ENCODE results near the gene NLRP9.

The NLRP9 gene

GRCh38 chr19:55686311-55687050, 51.7 kb downstream of the NLRP9 start:
- no peak for DNase-seq

DNA sequence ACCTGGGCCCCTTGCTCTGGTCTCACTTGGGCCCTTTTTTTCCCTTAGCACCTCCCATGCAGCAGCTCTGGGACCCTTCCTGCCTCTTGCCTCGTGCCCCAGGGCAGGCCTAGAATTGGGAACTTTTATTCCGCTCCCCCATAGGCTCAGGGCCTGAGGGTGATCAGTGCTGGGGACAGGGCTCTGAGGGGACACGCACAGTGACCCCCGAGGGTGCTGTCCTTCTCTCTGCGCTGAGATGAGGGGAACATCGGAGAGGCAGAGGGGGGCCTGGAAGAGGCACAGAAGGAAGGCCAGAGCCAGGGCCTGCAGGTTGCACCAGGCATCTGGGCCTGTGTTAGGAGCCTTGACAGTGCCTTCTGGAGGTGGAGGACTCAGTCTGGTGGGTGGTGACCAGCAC, 52.4 kb downstream of the NLRP9 start:
- DNase-seq, result no peak

- no peak for DNase-seq
These were observed 53.1 kb downstream of the NLRP9 start for GRCh38 chr19:55684946-55685681.

- no peak for DNase-seq
These were observed 54.5 kb downstream of the NLRP9 start for GRCh38 chr19:55683449-55684261.

GRCh38 chr19:55681131-55682092, 56.8 kb downstream of the NLRP9 start:
- no peak for DNase-seq

DNA sequence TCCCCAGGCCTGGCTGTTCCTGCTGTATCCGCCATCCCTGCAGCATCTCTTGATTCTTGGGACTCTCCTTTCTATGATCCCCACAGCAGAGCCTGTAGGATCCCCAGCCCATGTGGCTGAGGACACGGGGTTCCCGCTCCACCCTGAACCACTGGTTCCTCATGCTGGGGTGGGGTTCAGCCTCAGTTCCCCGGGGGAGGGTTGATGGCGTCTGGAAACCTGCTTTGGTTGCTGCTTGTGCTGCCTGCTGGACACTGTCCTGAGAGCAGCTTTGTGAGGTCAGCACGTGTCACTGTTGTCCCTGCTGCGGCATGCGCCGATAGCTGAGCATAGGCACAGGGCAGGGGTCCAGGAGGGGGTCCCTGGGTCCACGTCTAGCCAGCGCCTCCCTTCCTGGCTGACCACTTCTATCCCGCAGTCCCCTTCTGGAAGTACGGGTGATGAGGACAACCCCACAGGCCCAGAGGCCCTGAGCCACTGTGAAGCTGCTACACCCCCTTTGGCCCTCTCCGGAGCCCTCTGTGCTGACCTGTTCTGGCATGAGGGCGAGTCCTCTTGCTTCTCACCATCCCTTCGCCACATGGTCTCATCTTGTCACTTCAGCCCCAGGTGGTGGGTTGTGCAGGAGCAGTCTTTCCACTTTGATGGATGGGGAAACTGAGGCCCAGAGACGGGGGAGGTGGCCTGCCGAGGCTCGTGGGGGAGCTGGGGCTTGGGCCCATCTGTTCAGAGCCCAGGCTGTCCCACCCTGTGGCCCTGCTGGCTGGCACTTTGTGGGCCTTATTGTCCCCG, 57.7 kb downstream of the NLRP9 start:
- no peak for DNase-seq

DNA sequence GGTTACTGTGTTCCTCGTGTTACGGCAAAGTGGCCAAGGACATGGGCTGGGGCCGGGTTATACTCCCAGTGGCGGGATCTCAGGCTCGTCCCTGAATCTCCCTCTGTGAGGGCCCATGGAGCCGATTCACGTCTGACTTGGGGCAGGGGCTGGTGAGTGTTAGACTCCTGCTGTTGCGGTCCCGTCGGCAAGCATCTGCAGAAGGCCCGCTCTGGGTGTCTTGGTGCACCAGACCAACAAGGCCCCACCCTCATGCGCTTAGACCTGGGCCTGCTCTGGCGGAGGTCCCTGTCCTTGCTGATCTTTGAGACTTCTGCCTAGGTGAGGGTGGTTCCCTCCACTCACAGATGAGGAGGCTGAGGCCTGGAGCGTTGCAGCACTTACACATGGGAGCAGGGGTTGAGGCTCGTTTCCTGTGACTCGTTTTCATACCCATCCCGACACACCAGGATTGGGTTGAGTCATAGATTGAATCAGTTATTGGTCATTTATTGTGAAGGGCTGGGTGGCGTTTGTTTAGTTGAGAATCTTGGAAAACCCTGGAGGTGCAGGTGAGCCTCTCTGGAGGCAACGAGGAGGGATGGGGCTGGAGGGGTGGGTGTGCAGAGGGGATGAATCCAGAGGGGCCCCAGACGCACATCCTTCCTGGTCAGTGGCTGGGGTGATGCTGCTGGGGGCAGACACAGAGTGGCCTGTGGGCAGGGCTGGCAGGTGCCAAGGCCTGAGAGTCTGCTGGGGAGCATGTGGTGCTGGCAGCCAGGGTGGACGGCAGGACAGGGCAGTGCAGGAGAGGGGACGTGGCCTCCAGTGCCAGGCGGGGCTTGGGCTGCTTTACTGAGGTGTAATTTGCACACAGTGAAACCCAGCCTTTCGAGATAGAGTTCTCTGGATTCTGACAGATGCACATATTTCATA, 58.6 kb downstream of the NLRP9 start:
- DNase-seq, result no peak

GRCh38 chr19:55678121-55678671, 60.0 kb downstream of the NLRP9 start:
- DNase-seq, result no peak

GRCh38 chr19:55677572-55678028, 60.6 kb downstream of the NLRP9 start:
- DNase-seq, result no peak

DNA sequence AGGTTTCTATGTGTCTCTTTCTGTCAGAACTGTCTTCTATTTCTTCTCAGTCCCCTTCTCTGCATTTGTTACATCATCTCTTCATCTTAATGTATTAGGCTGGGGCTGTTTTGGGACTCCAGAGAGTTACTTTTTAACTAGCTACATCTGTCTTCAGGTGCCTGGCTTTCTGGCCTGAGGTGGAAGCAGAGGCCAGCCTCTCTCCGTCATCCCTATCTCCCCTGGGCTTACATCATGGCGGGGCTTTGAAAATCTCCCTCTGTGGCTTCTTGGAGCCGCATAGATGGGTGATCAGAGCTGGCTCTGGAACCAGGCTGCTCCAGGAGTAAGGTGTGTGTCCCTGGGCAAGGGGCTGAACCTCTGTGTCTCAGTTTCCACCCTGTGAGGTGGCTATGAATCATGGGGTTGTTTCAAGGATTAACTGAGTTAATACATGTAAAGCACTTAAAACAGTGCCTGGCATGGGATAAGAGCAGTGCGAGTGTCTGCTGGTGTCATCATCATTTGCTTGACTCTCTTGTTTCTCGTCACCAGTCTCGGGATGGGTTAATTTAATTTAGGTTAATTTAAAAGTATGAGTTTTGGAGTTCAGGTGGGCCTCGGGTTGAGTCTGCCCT, 61.2 kb downstream of the NLRP9 start:
- no peak for DNase-seq

DNA sequence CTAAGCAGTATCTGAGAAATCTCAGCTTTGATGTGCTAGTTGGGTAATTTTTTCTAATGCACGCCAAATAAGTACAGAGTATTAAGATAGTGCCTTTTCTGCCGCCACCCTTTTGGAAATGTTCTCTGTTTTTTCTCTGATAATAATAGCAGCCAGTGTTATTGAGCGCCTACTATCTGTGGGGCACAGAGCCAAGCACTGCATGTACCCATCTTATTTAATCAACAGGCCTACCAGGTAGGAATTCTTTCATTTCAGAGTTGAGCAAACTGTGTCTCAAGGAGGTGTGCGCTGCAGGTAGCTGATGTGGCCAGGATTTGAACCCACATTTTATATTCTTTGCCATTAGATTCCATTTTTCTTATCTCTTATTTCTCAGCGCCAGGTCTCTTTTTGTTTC, 61.8 kb downstream of the NLRP9 start:
- no peak for DNase-seq

DNA sequence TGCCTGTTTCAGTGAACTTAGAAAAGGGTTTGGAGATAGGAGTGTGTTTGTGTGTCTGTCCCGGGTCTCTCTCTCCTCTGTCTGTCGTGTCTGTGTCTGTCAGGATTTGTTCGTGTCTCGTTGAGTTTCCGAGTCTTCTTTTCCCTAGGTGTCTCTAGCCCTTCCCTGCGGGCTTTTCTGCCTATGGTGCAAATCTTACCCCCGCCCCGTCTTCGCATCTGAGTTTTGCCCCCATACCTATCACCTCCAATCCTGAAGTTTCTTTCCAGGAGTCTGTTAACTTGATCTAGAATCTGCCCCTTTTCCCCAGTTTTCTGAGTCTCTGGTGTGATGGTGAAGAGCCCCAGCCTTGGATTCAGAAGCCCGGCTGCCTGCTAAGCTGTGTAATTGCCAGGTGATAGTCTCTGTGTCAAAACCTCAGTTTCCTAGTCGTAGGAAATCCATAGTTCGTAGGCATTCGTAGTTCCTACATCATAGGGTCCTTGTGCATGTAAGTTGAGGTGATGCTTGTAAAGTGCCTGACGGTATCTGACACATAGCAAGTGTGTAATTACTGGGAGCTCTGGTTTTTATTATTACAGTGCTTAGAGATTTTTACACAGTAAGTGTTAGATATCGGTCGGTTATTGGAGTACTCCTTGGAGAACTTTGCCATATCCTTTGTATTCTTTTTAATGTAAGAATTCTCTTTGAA, 62.4 kb downstream of the NLRP9 start:
- no peak for DNase-seq

- peak; percentile 86 for DNase-seq
These were observed 63.2 kb downstream of the NLRP9 start, which contains the start of gene EPN1 for GRCh38 chr19:55674841-55675660. TSS of gene EPN1 (plus strand) at chr19:55675226. CDS start at chr19:55678628, 3,402 bp downstream.

DNA sequence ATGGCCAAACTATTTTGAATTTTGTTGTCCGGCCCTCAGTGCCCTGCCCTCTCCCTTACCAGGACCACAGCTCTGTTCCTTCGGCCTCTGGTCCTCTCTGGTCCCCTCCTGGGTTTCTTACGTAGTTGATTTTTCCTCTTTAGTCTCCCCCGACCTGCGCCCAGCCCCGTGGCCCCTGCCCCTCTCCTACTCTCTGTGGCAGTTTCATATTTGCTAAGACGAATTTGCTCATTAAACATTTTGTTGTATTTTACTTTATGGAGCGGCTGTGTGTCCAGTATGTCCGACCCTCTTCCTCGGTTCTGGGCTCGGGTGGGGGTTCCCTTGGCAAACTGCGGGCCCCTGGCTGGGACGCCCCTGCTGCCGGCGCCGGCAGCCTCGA, 63.8 kb downstream of the NLRP9 start:
- no peak for DNase-seq

DNA sequence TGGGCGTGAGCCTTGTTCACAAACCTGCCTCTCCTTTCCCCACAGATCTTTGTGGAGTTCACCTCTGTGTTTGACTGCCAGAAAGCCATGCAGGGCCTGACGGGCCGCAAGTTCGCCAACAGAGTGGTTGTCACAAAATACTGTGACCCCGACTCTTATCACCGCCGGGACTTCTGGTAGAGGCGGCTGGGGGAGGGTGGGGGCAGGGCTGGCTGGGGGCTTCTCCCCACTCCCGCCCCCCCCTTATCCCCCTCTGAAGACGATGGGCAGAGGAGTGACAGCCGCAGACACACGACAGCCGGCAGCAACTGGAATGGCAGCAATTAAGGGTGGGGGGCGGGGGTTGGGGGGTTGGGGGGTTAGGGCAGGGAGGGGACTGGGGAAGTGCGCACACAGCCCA, 64.3 kb downstream of the NLRP9 start:
- DNase-seq, result no peak

GRCh38 chr19:55673465-55673864, 64.7 kb downstream of the NLRP9 start:
- DNase-seq, result no peak

GRCh38 chr19:55672418-55672817, 65.8 kb downstream of the NLRP9 start:
- DNase-seq, result no peak

DNA sequence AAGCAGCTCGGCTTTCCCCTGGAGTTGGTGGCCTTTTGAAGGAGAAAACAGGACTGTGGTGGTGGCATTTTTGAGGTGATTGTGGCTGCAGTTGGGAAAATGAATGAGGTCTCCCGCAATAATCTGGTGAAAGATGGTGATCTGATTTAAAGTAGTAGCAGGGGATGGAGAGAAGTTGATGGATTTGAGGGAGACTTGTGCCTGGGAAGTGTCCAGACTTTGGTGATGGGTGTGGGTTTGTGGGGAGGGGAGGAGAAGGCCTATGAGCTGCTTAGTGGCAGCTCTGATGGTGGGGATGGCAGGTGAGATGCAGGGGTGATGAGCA, 67.2 kb downstream of the NLRP9 start:
- no peak for DNase-seq
